Activated CD8-positive, alpha-beta T cell treated with anti-CD3 and anti-CD28 coated beads for 36 hours (primary cell): ENCODE measurements around the gene PPP1R13B. TPM values are rescaled to one million over a fixed set of nuclear protein-coding genes. Genes with fewer than 3 reads are reported as not detected.
A peak's percentile ranks its signal among the peaks of the same experiment; 100 is the strongest.

Experiments
- ATAC-seq: fragments of 200-7000 bp; cut with Tn5 transposase; one replicate; pipeline ENCODE4 v1.10.0; 2021; ENCODE audit warnings: mild to moderate bottlenecking, moderate library complexity
- CTCF ChIA-PET: fragments of 350-600 bp; sonication (Branson Sonifier 250); formaldehyde crosslinking; loops from one replicate; lab custom pipeline; 2021; ENCODE audit warnings: antibody characterized with exemption; lab: Charles Lee
- POLR2A ChIA-PET: fragments of 350-600 bp; sonication (Branson Sonifier 250); formaldehyde crosslinking; loops from one replicate; lab custom pipeline; 2021; ENCODE audit warnings: antibody characterized with exemption; lab: Charles Lee
- DNase-seq: peaks from one replicate; pipeline ENCODE4 v3.0.0-alpha.2; 2020
- H3K27ac Mint-ChIP-seq: one replicate; pipeline ENCODE4 v1.8.0; 2021; ENCODE audit warnings: mild to moderate bottlenecking, mixed read lengths
- H3K27me3 Mint-ChIP-seq: one replicate; pipeline ENCODE4 v1.8.0; 2021; ENCODE audit warnings: mixed read lengths
- H3K36me3 Mint-ChIP-seq: one replicate; pipeline ENCODE4 v1.8.0; 2021; ENCODE audit warnings: low read depth, mixed read lengths
- H3K4me1 Mint-ChIP-seq: one replicate; pipeline ENCODE4 v1.8.0; 2021; ENCODE audit warnings: low read depth, mixed read lengths
- H3K4me3 Mint-ChIP-seq: one replicate; pipeline ENCODE4 v1.8.0; 2021; ENCODE audit warnings: mild to moderate bottlenecking, moderate library complexity, mixed read lengths
- H3K9me3 Mint-ChIP-seq: one replicate; pipeline ENCODE4 v1.8.0; 2021; ENCODE audit warnings: mixed read lengths
- intact Hi-C: fragments of 100-400 bp; cut with micrococcal nuclease; formaldehyde crosslinking; loops from one replicate; pipeline ENCODE4 v1.10.0; 2022
- total RNA-seq, 2 experiments: library from RNA; stranded (reverse); gene quantifications; one replicate each; pipeline ENCODE4 v1.2.3, GENCODE V29; 2021
- TF ChIP-seq, protein P1 (sequence below): fragments of 200-600 bp; IDR thresholded peaks from one replicate; pipeline ENCODE4 v1.8.0; 2022; ENCODE audit warnings: antibody characterized with exemption, mild to moderate bottlenecking

Gene PPP1R13B
- total RNA-seq, 2 experiments from 2014 or later, result 11.9 to 14.5 TPM

DNA sequence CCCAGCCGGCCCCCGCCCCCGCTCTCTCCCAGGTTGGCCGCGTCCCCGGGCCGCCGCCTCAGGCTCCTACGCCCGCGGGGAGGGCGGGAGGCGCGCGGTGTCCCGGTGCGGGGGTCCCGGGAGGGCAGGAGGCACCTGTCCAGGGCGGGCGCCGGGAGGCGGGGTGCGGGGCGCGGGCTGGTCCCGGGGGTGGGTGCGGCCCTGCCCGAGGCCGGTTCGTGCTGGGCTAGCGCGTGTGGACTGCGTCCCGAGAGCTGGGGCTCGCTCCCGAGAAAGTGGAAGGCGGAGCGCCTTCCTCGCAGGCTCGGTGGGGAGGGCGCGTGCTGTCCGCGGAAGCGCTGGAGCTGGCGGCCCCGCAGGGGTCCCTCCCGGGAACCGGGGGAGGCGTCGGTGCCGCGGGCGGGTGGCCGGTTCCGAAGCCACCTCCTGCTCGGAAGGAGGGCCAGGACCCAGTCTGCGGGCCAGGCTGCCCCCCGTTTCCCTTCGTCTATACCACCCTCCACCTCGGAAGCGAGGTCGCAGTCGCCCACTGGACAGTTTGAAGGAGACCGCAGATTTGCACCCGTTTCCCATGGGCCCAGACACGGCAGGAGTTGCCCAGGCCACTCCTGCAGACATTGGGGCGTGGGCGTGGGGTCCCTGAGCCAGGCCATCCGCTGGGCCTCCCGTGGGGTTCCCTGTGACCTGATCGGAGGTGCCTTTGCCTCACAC, 131.1 kb downstream of the PPP1R13B start:
- intact Hi-C loops, result no loop called here
- Mint-ChIP-seq H3K27ac (no peak overlapping the region), H3K4me1 (peaks cover 45% of the 10 kb centered on the region), H3K36me3 (peaks cover 18% of the 10 kb centered on the region), H3K9me3 (no peaks in the 10 kb centered on the region), H3K27me3 (no peaks in the 10 kb centered on the region), H3K4me3 (peak overlapping the region; percentile 73)
- ATAC-seq (no peak), DNase-seq (peak; percentile 24)
- CTCF ChIA-PET, result interaction anchor here (0.7 to 1.3 kb wide), 2 partner anchors 92 to 163 kb away, joined by 3 read pairs; no protein-coding TSS in a partner anchor
- POLR2A ChIA-PET, result interaction anchor here (1.4 to 5.4 kb wide), 3 partner anchors 10 to 20 kb away, joined by 4 to 41 read pairs (median 6); no protein-coding TSS in a partner anchor
- TF ChIP-seq, protein P1, sequence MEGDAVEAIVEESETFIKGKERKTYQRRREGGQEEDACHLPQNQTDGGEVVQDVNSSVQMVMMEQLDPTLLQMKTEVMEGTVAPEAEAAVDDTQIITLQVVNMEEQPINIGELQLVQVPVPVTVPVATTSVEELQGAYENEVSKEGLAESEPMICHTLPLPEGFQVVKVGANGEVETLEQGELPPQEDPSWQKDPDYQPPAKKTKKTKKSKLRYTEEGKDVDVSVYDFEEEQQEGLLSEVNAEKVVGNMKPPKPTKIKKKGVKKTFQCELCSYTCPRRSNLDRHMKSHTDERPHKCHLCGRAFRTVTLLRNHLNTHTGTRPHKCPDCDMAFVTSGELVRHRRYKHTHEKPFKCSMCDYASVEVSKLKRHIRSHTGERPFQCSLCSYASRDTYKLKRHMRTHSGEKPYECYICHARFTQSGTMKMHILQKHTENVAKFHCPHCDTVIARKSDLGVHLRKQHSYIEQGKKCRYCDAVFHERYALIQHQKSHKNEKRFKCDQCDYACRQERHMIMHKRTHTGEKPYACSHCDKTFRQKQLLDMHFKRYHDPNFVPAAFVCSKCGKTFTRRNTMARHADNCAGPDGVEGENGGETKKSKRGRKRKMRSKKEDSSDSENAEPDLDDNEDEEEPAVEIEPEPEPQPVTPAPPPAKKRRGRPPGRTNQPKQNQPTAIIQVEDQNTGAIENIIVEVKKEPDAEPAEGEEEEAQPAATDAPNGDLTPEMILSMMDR, result no peak

DNA sequence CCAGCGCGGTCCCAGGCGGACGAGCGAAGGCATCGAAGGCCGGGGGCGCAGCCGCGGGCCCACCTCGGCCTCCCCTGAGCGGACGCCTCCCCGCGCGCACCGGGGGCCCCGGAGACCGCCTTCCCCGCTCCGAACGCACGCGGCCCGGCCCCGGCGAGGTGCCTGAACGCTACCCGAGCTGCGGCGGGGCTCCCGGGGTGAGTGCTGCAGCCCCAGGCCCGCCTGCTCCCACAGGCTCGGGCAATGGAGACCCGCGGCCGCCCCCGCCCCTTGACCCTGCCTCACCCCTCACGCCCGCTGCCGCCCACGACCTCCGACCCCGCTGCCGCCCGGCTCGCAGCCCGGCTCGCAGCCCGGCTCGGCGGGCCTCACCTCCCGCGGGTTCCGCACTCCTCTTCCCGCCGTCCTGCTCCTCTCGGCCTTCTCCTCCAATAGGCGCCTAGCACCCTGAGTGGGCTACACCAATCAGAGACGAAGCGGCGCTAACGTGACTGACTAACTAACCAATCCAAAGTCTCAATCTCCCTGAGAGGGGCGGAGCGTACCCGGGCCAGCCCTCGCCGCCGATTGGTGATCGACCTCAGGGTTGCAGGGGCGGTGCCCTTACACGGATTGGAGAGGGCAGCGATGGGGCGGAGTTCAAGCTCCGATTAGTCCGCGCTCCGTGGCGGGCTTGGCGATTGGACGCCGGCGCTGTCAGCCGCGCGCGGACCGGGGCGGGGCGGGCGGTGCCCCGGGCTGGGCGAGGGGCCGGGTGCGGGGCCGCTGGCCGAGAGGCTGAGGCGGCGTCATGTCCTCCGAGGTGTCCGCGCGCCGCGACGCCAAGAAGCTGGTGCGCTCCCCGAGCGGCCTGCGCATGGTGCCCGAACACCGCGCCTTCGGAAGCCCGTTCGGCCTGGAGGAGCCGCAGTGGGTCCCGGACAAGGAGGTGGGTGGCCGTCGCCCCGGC, 132.0 kb downstream of the PPP1R13B start, which contains the start of the genes XRCC3 and ZFYVE21:
XRCC3 (minus strand) TSS at position 400 of the 949 bp plus-strand sequence. CDS start 4,364 bp downstream, outside the sequence.
ZFYVE21 (plus strand) TSS at position 759 of the 949 bp plus-strand sequence; CDS start at position 791, 32 bp downstream.
- peaks cover 47% of the 10 kb centered on the region for H3K4me1 Mint-ChIP-seq

DNA sequence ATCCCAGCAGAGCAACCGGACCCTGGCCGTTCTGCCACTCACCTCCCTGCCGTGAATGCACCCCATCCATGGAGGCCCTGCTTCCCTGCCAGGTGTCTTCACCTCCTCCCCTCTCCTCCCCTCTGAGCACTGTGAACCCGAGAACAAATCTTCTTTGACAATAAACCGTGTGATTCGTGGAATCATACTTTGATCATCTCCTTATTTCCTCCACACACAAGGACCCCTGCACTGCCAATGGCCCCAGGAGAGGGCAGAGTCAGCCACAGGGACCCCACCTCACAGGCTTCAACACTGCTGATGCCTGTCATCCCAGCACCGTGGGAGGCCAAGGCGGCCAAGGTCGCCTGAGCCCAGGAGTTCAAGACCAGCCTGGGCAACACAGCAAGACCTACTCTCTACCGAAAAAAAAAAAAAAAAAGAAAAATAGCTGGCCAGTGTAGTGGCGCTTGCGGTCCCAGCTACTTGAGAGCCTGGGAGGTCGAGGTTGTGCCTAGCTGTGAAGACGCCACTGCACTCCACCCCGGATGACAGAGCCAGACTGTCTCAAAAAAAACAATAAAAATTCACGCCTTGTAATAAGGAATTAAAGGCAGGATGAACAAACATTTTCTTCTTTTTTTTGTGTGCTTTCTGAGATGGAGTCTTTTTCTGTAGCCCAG, 133.2 kb downstream of the PPP1R13B start:
- no peak for DNase-seq
- H3K4me3 Mint-ChIP-seq, result peak overlapping the region; percentile 86
- peak overlapping the region; percentile 87 for H3K27ac Mint-ChIP-seq
- H3K27me3 Mint-ChIP-seq, result no peaks in the 10 kb centered on the region
- POLR2A ChIA-PET, result interaction anchor here (1.1 to 5.4 kb wide), 3 partner anchors 13 to 184 kb away, joined by 3 to 41 read pairs (median 7); no protein-coding TSS in a partner anchor
- CTCF ChIA-PET, result interaction anchor here (1.1 kb wide), 1 partner anchor 143 kb away, joined by 3 read pairs; no protein-coding TSS in a partner anchor
- H3K9me3 Mint-ChIP-seq, result no peaks in the 10 kb centered on the region
- H3K4me1 Mint-ChIP-seq, result peaks cover 38% of the 10 kb centered on the region
- TF ChIP-seq, protein P1, result no peak
- peaks cover 23% of the 10 kb centered on the region for H3K36me3 Mint-ChIP-seq
- ATAC-seq, result no peak
- intact Hi-C loops, result no loop called here

More for the DNA sequence above, 132.0 kb downstream of the PPP1R13B start, which contains the start of the genes XRCC3 and ZFYVE21:
- Mint-ChIP-seq H3K36me3 (peaks cover 23% of the 10 kb centered on the region), H3K4me3 (peak within 1 kb of the TSS; percentile 86), H3K9me3 (no peaks in the 10 kb centered on the region), H3K27ac (peak within 1 kb of the TSS; percentile 87), H3K27me3 (no peaks in the 10 kb centered on the region)
- peak; percentile 100 for DNase-seq
- TF ChIP-seq, protein P1, result no peak
- CTCF ChIA-PET, result interaction anchor here (0.7 to 1.3 kb wide), 2 partner anchors 93 to 163 kb away, joined by 3 read pairs; no protein-coding TSS in a partner anchor
- POLR2A ChIA-PET, result interaction anchor here (1.4 to 5.4 kb wide), 3 partner anchors 9 to 21 kb away, joined by 4 to 41 read pairs (median 6); no protein-coding TSS in a partner anchor
- intact Hi-C loops, result no loop called here
- ATAC-seq, result peak; percentile 97

GRCh38 chr14:103713304-103714062, 133.9 kb downstream of the PPP1R13B start:
- CTCF ChIA-PET, result interaction anchor here (1.1 kb wide), 2 partner anchors 142 to 183 kb away, joined by 3 read pairs; no protein-coding TSS in a partner anchor
- intact Hi-C loops, result no loop called here

More at GRCh38 chr14:103713304-103714062, 133.9 kb downstream of the PPP1R13B start:
- POLR2A ChIA-PET, result interaction anchor here (1.1 to 5.4 kb wide), 6 partner anchors 8 to 183 kb away, joined by 3 to 41 read pairs (median 4); no protein-coding TSS in a partner anchor
- Mint-ChIP-seq H3K27me3 (no peaks in the 10 kb centered on the region), H3K4me1 (peaks cover 33% of the 10 kb centered on the region), H3K4me3 (peak overlapping the region; percentile 86), H3K9me3 (no peaks in the 10 kb centered on the region), H3K27ac (peak overlapping the region; percentile 20), H3K36me3 (peaks cover 29% of the 10 kb centered on the region)
- TF ChIP-seq, protein P1, result no peak
- ATAC-seq (no peak), DNase-seq (peak; percentile 12)
